22Rv1 (cell line): ENCODE measurements around the gene SNX18.

Experiments
- CTCF ChIP-seq: fragments of 450-650 bp; IDR thresholded peaks from 2 replicates; pipeline ENCODE4 v1.5.1; 2017; ENCODE audit warnings: mild to moderate bottlenecking
- ZFX ChIP-seq: fragments of 450-650 bp; IDR thresholded peaks from 2 replicates; pipeline ENCODE4 v1.6.1; 2017; ENCODE audit warnings: antibody characterized with exemption, borderline replicate concordance

DNA sequence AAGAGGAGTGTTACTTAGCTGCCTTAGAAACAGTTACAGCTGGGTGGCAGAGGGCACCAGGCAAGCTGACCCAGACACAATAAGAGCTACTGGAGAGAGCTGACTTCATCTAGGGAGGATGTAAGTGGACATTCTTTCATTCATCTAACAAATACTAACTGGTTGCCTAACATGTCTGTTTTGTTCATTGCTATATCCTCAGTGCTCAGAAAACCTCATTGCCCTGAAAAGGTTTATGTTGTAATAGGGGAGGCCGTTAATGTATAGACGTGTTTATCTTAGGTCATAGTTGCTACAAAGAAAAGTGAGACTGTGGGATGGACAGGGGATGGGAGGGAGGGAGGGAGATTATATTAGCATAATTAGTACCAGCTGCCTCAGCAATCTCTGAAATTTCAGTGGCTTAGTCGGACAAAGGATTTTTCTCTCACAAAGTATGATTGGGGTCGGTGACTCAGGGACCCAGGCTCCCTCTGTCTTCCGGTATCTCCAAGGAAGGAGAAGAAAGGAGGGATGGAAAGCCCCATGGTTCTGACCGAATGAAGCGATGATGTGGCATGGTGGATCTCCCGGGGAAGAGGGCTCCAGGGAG, 2.6 kb upstream of the SNX18 start:
- no peak for TF ChIP-seq CTCF
- TF ChIP-seq ZFX, result no peak
